Measurements from ENCODE around the gene ZNF331. TPM values are rescaled to one million over a fixed set of nuclear protein-coding genes. Genes with fewer than 3 reads are reported as not detected.

Gene ZNF331
- total RNA-seq, 1 donor from 2014 or later, result 14.3 TPM

DNA sequence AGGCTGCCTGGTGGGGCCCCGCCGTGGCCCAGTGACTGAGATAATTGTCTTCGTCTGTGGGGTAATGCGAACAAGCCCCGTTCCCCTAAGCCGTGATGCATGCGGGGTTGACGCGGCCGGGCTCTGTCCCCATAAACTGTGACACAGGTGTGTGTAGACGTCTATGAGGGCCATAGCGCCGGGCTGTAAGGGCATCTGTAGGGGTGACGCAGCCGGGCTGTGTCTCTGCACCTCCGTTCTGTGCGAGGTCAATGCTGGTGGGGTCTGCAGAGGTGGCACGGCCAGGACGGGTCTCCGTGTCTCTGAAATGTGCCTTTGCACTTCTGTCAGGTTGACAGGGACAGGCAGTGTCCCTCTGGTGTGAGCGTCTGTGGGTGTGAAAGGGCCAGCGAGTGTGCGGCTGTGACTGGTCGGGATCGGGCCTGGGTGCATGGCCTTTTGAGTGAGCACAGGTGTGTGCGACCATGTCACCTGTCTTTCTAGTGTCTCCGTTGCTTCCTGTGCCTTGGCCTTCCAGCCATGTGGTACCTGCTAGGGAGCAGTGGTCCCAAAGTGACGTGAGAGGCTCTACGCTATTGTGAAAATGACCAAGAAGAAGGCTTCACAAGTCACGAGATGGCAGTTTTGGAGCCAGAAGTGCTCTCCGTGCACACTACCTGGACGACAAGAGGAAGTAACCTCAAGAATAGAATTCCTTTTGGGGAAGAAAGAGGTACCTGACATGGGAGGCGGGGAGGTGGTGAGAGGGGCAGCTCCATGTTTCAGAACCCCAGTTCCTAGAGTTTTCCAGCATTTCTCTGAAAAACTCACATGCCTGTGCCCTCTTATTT, 16.4 kb upstream of the ZNF331 start:
- no peak for DNase-seq

DNA sequence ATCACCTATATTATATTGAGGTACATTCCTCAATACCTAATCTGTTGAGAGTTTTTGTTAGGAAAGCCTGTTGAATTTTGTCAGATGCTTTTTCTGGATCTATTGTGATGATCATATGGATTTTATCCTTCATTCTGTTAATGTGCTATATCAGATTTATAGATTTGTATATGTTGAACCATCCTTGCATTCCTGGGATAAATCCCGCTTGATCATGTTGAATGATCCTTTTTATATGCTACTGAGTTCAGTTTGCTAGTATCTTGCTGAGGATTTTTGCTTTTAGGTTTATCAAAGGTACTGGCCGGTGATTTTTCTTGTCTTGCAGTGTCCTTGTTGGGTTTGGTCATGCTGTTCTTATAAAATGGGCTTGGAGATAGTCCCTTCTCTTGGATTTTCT, 12.0 kb upstream of the ZNF331 start:
- no peak for DNase-seq

DNA sequence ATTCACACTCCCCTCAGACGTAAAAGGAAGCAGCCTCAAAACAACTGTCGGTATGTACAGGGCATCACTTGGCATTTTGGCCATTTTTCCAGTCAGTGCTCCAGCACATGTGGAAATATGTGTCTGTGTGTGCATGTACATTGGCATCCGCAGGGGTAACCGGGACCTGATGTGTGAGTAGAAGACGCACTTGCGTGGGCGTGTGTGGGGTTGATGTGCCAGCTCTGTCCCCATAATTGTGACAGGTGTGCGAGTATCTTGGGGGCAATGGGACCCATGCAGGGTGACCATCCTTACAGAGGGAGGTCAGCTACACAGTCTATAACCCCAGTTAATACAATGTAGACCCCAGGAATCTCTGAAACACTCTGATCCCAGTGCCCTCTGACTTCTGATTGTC, 7.3 kb upstream of the ZNF331 start:
- DNase-seq, result no peak

DNA sequence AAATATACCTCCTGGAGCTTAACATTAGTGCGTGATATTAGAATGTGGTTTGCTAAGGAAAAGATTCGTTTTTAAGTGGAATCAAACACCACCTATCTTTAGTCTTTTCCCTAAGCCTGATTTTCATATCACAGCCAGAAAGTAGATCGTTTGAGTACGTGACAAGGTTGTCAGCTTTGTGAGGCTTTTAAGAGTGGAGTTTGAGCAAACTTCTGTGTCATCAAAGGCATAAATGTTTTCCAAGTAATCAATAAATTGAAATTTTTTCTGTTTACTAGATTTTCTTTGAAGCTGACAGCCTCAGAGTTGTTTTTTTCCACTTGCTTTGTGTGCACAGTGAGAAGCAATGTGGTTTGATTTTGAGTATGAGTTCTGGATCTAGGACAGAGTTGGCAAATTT, 6.5 kb upstream of the ZNF331 start:
- DNase-seq, result no peak

DNA sequence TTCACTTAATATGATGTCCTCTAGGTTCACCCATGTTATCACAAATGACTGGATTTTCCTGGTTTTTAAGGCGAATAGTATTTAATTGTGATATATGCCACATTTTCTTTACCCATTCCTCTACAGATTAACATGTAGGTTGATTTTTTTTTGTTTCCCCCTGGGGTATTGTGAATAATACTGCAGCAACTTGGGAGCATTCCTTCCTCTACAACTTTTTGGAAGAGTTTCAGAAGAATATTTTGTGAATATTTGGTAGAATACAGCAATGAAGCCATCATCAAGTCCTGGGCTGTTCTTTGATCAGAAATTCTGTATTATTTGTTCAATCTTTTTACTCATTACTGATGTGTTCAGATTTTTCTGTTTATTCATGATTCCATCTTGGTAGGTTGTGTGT, 5.6 kb upstream of the ZNF331 start:
- DNase-seq, result no peak

DNA sequence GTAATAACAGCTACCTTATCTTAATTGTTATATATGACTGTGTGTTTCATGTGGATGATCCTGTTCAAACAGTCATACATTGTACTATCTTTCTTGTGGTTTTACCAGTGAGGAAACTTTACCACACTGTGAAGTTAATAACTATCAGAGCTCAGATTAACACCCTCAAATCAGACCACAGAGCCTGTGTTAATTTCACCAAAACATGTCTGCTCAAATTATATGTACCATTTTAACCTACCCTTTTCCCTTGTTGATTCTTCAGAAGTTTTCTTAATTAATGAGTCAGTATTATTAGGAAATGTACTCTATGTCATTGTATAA, 1.8 kb upstream of the ZNF331 start:
- DNase-seq, result no peak

DNA sequence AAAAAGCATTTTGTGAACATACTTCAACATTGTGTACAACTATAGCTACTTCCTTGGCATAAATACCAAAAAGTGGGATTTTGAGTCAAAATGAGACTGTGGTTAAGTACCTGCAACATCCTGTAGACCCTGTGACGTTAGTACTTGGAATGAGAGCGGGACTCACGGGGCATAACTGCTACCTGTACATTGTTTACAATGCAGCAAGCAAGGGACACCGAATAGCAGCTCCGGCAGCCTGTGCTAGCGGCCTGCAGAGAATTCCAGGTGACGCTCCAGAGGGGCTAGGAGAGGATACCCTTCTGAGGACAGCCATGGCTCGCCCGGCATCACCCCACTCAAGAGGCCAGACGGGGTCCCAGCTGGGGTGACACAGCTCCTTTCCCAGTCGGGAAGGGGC, 824 bp upstream of the ZNF331 start:
- no peak for DNase-seq

DNA sequence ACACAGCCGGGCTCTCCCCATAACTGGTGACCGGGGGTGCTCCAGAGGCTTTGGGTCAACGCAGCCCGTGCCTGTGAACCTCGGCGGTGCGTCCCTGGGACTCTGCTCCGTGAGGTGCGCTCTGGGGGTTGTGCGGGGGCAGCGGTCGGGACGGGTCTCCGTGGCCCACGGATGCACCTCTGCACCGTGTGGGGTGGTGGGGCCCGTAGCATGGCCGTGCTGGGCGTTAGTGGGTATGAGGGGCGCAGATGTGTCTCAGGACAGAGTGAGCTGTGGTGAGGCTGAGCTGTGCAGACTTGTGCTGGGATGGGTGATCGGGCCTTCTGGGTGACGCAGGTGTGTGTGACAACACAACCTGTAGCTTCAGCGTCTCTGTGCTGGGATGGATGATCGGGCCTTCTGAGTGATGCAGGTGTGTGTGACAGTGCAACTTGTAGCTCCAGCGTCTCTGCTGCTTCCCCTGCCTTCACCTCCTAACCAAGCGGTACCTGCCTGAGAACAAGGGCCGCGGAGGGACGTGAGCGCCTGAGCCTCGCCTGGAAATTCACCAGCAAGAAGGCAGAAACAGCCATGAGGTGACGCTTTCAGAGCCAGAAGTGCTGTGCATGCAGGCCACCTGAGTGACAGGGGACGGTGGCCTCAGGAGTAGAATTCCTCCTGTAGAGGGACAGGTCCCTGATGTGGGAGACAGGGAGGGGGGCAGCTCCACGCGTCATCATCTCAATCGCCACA, 599 bp downstream of the ZNF331 start:
- no peak for DNase-seq

DNA sequence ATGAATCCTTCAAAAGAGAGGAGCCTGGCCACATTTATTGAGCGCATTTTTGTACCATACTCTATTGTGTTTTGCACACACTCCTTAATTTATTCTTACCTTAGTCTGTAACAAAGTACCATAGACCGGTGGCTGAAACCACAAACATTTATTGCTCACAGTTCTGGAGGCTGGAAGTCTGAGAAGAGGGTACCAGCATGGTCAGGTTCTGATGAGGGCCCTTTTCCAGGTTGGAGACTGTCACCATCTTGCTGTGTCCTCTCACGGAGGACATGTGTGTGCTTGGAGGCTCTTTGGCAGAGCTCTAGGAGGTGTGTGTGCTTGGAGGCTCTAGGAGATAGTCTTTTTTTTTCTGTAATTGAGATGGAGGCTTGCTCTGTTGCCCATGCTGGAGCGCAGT, 2.1 kb downstream of the ZNF331 start:
- DNase-seq, result no peak

DNA sequence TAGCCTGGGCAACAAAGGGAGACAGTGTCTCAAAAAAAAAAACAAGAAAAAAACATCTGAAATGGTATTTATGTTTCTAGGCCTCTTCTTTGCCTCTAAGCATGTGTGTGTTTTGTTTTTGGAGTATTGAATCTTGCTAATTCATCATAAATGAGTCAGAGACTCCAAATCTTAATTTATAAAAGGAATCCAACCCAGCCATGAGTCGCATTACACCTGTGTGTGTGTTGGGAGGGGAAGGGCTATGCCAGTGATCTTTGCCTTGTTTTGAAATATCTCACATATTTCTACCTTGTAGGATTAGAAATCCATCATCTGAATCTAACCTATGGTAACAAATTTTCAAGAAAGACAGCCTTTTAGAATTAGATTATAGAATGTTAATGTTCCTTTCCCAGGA, 4.0 kb downstream of the ZNF331 start:
- DNase-seq, result no peak

DNA sequence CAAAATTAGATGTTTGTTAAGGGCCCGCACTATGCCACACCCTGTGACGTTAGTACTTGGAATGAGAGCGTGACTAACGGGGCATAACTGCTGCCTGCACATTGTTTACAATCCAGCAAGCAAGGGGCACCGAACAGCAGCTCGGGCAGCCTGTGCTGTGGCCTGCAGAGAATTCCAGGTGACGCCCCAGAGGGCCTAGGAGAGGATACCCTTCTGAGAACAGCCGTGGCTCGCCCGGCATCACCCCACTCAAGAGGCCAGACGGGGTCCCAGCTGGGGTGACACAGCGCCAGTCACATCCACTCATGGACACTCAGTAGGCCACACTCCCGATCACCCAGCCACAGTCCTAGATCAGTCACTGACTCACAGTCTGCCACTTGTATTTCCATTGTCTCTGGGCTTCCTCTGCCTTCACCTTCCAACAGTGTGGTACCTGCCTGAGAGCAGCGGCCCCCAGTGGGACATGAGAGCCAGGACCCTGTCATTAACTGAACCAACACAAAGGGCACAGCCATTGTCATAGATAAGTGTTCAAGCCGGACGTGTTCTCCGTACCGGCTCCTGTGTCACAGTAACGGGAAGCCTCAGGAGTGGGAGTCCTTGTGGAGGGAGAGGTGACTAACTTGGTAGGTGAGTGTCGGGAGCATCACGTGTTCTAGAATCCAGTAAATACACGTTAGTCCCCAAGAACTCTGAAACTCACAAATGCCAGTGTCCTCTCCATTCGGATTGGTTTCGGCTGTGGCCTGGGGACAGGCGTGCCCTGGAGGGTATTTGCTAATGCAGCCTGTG, 7.5 kb downstream of the ZNF331 start:
- DNase-seq, result peak; percentile 63

DNA sequence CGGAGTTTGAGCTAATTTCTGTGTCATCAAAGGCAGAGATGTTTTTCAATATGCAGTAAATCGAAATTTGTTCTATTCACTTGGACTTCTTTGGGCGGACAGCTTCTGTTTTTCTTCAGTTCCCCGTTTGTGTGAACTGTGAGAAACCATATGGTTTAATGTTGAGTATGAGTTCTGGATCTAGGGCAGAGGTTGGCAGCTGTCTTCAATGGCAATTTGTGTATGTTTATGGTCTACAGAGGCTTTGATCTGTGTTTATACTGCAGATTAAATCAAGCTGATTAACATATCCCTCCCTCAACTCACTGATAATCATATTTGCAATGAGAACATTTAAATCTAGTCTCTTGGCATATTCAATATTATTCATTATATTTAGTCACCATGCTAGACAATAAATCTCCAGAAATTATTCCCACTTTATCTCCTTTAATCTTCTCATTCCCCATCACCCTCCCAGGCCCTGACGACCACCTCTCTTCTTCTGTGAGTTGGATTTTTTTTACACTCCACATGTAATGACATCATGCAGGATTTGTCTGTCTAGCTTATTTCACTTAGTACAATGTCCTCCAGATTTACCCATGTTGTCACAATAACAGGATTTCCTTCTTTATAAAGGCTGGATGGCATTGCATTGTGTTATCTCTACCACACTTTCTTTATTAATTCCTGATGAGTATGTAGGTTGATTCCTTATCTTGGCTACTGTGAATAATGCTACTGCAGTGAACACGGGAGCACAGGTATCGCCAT, 9.0 kb downstream of the ZNF331 start:
- DNase-seq, result peak; percentile 68

DNA sequence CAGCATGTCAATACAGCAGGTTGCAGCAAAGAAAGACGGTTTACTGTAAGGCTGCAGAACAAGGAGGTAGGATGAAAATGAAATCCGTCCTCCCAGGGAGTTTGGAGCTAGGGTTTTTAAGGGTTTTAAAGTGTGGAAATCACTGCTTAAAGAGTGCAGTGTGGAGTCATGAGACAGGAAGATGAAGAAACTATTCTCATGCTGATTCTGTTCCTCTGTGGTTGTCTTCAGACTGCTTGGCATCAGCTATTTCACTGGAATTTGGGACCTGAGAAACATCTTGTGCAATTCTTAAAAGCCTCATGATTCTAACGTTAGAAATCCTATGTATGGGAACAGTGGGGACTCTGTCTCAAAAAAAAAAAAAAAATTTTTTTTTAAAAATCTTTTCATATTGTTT, 11.4 kb downstream of the ZNF331 start:
- no peak for DNase-seq

DNA sequence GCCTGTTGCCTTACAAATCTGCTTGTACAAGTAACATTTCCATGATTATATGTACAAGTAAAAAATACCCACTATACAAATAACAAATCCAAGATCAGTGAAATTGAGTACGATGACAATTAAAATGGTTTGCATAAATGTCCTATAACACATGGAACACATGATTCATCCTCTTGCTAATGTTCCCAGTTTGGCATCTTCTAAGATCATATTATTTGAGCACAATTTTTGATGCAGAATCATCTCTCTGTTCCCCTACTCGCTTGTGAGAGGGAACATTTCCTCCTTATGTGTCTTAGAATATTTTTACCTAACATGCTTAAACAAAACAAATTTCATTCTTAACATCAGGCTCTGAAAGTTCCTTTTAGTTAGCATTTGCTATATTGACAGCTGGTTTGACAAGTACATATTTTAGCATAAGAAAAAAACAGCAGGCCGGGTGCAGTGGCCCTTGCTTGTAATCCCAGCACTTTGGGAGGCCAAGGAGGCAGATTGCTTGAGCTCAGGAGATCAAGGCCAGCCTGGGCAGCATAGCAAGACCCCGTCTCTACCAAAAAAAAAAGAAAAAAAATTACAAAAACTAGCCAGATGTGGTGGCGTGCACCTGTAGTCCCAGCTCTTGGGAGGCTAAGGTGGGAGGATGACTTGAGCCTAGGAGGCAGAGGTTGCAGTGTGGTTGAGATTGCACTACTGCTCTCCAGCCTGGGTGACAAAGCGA, 14.2 kb downstream of the ZNF331 start:
- no peak for DNase-seq

DNA sequence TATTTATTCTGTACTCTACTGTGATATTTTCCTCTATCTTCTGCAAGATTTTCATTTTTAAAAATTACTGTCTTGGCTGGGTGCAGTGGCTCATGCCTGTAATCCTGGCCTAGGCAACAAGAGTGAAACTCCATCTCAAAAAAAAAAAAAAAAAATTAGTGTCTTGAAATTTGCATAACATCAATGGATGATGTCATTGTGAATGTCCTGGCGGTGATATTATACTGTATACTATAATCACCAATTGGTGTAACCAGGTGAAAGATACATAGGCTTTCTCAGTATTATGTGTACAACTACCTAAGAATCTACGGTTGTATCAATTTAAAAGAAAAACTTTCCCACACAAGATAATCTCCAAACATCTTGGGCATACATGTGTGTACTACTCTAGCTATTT, 15.2 kb downstream of the ZNF331 start:
- no peak for DNase-seq

DNA sequence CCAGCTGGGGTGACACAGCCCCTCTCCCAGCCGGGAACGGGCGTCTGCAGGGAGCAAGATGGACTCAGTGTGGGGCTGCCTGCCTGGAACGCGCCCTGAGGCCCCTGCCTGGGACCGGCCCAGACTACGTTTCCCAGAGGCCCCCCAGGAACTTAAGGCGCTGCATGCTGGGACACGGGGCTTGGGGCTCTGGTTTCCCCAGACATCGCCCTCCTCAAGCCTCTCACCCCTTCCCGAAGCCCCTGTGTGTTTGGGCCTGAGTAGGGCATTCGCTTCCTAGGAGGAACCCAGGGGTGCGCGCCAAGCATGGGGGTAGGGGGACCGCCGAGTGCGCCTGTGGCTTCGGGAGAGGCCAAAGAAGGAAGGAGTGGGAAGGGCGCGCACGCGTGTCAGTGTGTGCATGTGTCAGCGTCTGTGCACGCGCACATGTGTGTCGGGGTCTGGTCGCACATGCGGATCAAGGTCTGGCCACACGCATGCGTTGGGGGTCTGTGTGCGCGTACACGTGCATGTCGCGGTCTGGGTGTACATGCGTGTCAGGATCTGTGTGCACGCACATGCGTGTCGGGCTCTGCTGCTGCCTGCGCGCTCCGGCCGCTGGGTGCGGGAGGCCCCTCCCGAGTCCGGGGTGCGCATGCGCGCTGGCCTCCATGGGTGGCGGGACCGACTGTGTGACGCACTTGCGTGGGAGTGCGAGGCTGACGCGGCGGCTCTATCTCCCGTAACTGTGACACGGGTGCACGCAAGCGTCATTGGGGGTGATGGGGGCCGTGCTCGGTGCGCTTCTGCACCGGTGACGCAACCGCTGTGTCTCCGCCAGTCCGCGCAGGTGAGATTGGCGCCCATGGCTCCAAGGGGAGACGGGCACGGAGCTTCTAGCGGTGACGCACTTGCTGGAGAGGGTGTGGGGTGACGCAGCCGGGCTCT, 16.2 kb downstream of the ZNF331 start:
- peak; percentile 86 for DNase-seq

DNA sequence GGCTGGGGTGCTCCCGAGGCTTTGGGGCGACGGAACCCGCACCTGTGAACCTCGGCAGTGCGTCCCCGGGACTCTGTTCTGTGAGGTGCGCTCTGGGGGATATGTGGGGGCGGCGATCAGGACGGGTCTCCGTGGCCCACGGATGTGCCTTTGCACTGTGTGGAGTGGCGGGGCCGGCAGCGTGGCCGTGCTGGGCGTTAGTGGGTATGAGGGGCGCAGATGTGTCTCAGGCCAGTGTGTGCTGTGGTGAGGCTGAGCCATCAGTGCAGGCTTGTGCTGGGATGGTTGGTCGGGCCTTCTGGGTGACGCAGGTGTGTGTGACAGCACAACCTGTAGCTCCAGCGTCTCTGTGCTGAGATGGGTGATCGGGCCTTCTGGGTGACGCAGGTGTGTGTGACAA, 16.9 kb downstream of the ZNF331 start:
- no peak for DNase-seq

DNA sequence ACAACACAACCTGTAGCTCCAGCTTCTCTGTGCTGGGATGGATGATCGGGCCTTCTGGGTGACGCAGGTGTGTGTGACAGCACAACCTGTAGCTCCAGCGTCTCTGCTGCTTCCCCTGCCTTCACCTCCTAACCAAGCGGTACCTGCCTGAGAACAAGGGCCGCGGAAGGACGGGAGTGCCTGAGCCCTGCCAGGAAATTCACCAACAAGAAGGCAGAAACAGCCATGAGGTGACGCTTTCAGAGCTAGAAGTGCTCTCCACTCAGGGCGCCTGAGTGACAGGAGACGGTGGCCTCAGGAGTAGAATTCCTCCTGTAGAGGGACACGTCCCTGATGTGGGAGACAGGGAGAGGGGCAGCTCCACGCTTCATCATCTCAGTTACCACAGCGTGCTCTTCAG, 17.4 kb downstream of the ZNF331 start:
- DNase-seq, result no peak

DNA sequence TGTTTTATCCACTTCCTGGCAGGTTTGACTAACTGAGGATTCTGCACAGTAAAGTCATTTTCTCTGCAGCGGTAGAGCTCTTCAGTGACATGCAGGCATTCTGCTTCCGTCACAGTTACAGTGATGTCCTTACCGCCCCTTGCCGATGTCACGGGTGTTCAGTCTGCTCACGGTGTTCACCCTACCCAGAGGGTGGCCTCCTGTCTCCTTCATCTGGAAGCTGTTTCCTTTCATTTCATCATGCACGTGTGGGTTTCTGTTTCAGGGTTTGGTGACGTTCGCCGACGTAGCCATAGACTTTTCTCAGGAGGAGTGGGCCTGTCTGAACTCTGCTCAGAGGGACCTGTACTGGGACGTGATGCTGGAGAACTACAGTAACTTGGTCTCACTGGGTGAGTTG, 33.4 kb downstream of the ZNF331 start:
- no peak for DNase-seq

DNA sequence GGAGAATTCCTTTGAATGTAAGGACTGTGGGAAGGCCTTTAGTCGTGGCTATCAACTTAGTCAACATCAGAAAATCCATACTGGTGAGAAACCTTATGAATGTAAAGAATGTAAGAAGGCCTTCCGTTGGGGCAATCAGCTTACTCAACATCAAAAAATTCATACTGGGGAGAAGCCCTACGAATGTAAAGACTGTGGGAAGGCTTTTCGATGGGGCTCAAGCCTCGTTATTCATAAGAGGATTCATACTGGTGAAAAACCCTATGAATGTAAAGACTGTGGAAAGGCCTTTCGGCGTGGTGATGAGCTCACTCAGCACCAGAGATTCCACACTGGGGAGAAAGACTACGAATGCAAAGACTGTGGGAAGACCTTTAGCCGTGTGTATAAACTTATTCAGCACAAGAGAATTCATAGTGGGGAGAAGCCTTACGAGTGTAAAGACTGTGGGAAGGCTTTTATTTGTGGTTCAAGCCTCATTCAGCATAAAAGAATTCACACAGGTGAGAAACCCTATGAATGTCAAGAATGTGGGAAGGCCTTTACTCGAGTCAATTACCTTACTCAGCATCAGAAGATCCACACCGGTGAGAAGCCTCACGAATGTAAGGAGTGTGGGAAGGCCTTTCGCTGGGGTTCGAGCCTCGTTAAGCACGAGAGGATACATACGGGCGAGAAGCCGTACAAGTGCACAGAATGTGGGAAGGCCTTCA, 39.2 kb downstream of the ZNF331 start:
- no peak for DNase-seq
